GM12873 (cell line): ENCODE measurements around the gene PLA2G5.

ENCODE experiments used
- TF ChIP-seq, protein P1 (sequence below): IDR thresholded peaks from 2 replicates; pipeline ENCODE4 v1.5.1; 2012; ENCODE audit warnings: low read depth, mild to moderate bottlenecking, moderate library complexity, low read length, control low read depth; ENCODE audit not compliant: insufficient read depth; ENCODE audit errors: missing control alignments

Gene PLA2G5

DNA sequence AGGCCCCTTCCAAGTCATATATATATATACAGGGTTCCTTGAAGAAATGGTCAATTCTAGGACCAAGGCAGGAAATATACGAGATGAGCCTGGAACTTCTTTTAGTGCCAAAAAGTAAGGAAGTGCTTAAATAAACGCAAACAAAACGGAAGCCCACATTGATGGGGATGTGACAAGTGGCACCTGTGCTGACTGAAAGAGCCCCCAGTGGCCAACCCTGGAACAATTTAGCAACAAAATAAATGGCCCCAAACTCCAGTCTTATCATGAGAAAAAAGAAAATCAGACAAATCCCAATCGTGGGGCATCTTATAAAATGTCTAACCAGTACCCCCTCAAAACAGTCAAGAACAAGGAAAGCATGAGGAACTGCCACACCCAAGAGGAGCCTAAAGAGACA lies 17.7 kb downstream of the PLA2G5 start:
- TF ChIP-seq, protein P1, sequence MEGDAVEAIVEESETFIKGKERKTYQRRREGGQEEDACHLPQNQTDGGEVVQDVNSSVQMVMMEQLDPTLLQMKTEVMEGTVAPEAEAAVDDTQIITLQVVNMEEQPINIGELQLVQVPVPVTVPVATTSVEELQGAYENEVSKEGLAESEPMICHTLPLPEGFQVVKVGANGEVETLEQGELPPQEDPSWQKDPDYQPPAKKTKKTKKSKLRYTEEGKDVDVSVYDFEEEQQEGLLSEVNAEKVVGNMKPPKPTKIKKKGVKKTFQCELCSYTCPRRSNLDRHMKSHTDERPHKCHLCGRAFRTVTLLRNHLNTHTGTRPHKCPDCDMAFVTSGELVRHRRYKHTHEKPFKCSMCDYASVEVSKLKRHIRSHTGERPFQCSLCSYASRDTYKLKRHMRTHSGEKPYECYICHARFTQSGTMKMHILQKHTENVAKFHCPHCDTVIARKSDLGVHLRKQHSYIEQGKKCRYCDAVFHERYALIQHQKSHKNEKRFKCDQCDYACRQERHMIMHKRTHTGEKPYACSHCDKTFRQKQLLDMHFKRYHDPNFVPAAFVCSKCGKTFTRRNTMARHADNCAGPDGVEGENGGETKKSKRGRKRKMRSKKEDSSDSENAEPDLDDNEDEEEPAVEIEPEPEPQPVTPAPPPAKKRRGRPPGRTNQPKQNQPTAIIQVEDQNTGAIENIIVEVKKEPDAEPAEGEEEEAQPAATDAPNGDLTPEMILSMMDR: peak; percentile 60

- TF ChIP-seq, protein P1: no peak
Measured at GRCh38 chr1:20089328-20090077, 19.5 kb downstream of the PLA2G5 start.

DNA sequence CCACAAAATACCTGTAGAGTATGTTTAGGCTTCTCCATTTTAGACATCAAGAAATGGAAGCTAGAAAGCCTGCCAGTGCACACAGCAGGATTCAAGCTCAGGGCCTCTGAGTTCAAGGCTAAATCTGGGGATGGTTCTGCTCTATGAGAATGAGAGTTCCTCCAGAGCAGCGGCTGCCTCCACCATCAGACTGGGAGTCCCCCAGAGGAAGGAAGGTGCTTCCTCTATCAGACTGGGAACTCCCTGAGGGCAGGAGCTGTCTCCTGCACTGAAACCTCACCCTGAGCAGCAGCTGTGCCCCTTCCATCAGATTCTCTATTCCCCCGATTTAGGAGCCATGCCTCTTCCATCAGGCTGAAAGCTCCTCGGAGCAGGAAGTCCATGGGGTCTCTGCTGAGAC lies 20.1 kb downstream of the PLA2G5 start:
- TF ChIP-seq, protein P1: no peak

GRCh38 chr1:20090641-20091040 lies 20.6 kb downstream of the PLA2G5 start:
- TF ChIP-seq, protein P1: no peak

DNA sequence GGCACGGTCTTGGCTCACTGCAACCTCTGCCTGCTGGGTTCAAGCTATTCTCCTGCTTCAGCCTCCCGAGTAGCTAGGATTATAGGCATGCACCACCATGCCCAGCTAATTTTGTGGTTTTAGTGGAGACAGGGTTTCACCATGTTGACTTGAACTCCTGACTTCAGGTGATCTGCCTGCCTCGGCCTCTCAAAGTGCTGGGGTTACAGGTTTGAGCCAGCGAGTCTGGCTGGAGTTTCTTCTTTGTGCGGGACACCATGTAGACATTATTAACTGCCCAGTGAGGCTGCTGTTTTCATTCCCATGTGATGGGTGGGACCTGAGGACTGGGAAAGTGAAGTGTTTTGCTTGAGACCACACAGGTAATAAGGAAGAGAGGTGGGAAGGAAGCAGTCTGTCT lies 23.3 kb downstream of the PLA2G5 start:
- TF ChIP-seq, protein P1: no peak

- TF ChIP-seq, protein P1: no peak
Measured at GRCh38 chr1:20093940-20094391, 24.0 kb downstream of the PLA2G5 start.

DNA sequence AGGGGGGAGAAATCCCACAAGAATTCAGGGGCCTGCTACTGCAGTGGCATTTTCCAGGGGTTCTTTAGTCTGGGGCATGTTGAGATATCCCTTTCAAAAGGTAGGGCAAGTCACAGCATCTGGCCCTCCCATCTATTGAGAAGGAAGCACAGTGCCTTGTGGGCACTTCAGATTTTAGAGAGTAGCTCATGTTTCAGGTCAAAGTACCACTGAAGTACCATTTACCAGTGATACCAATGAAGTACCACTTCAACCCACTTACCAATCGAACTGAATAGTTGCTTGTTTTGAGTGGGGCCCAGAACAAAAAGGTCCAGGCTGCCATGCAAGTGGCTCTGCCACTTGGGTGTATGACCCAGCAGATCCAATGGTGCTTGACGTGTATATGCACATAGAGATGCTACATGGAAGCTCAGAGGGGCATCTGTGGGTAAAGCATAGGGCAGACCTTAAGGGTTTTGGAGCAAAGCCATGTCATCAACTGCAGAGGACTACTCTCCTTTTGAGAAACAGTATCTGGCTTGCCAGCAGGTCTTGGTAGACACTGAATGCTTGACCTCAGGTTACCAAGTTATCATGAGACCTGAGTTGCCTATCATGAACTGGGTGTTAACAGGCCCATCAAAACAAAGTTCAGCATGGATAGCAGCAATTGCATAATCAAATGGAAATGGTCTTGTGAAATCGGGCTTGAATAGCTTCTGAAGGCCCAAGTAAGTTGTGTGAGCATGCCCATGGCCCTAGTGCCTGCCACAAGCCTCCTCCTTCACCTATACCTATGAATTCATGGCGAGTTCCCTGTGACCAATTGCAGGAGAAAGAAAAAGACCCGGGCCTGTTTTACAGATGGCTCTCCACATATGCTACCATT lies 25.8 kb downstream of the PLA2G5 start:
- TF ChIP-seq, protein P1: no peak
